SU-DHL-6 (cell line): Measurements from ENCODE around the gene SPSB1.

Experiments used
- H2AFZ ChIP-seq: fragments of 200-600 bp; sonication (generic); 2 replicates; pipeline ENCODE4 v1.6.1; 2014; ENCODE audit warnings: low read depth, mild to moderate bottlenecking, moderate library complexity, mixed read lengths, antibody characterized with exemption, low read length; ENCODE audit not compliant: severe bottlenecking
- H3F3A ChIP-seq: fragments of 200-600 bp; shearing (Covaris generic); 2 replicates; pipeline ENCODE4 v1.6.0; 2016; ENCODE audit warnings: antibody characterized with exemption, mild to moderate bottlenecking; ENCODE audit not compliant: insufficient read depth
- H3K27ac ChIP-seq: fragments of 200-600 bp; sonication (generic); 2 replicates; pipeline ENCODE4 v1.5.1; 2016; ENCODE audit warnings: low read depth, mild to moderate bottlenecking, low read length, moderate library complexity, mixed read lengths
- H3K27me3 ChIP-seq: fragments of 200-600 bp; sonication (generic), shearing (Covaris generic); 2 replicates; pipeline ENCODE4 v1.6.0; 2014; ENCODE audit warnings: mild to moderate bottlenecking, low read length
- H3K36me3 ChIP-seq: fragments of 200-600 bp; sonication (generic); 2 replicates; pipeline ENCODE4 v1.6.1; 2014; ENCODE audit warnings: mild to moderate bottlenecking, low read length, mixed read lengths
- H3K4me2 ChIP-seq: fragments of 300-600, 200-600 bp; shearing (Covaris generic), sonication (generic); 2 replicates; pipeline ENCODE4 v1.6.0; 2014; ENCODE audit warnings: low read length, low read depth, mild to moderate bottlenecking; ENCODE audit not compliant: poor library complexity, severe bottlenecking
- H3K4me3 ChIP-seq: fragments of 200-600 bp; sonication (generic); 2 replicates; pipeline ENCODE4 v1.5.1; 2014; ENCODE audit warnings: antibody characterized with exemption, low read length, mild to moderate bottlenecking, mixed read lengths; ENCODE audit not compliant: insufficient read depth, poor library complexity, severe bottlenecking
- H3K79me2 ChIP-seq: fragments of 200-600 bp; sonication (generic); 2 replicates; pipeline ENCODE4 v1.6.1; 2014; ENCODE audit warnings: mild to moderate bottlenecking, low read length, moderate library complexity; ENCODE audit not compliant: insufficient read depth
- H3K9ac ChIP-seq: fragments of 200-600 bp; sonication (generic); 2 replicates; pipeline ENCODE4 v1.7.0; 2014; ENCODE audit warnings: mild to moderate bottlenecking, low read length
- H3K9me2 ChIP-seq: fragments of 200-600 bp; sonication (generic); replicated peaks from 2 replicates; pipeline ENCODE4 v1.6.1; 2014; ENCODE audit warnings: low read length; ENCODE audit not compliant: insufficient read depth
- H3K9me3 ChIP-seq: fragments of 200-600 bp; sonication (generic); 2 replicates; pipeline ENCODE4 v1.6.1; 2014; ENCODE audit warnings: low read length, mixed read lengths; ENCODE audit not compliant: insufficient read depth
- H4K20me1 ChIP-seq: fragments of 200-600 bp; sonication (generic); 2 replicates; pipeline ENCODE4 v1.6.1; 2014; ENCODE audit warnings: low read depth, mild to moderate bottlenecking, antibody characterized with exemption, low read length, moderate library complexity, mixed read lengths
- EZH2phosphoT487 ChIP-seq: fragments of 200-600 bp; sonication (generic), shearing (Covaris generic); conservative IDR thresholded peaks from 2 replicates; pipeline ENCODE4 v1.6.1; 2018; ENCODE audit warnings: mild to moderate bottlenecking, antibody characterized with exemption, low read length, moderate library complexity, mixed read lengths
- TF ChIP-seq, protein P1 (sequence below): fragments of 200-600 bp; sonication (generic); IDR thresholded peaks from one replicate; pipeline ENCODE4 v1.5.1; 2017; ENCODE audit warnings: antibody characterized with exemption, mild to moderate bottlenecking, low read length, moderate library complexity; ENCODE audit not compliant: insufficient read depth, poor library complexity, severe bottlenecking

Gene SPSB1

DNA sequence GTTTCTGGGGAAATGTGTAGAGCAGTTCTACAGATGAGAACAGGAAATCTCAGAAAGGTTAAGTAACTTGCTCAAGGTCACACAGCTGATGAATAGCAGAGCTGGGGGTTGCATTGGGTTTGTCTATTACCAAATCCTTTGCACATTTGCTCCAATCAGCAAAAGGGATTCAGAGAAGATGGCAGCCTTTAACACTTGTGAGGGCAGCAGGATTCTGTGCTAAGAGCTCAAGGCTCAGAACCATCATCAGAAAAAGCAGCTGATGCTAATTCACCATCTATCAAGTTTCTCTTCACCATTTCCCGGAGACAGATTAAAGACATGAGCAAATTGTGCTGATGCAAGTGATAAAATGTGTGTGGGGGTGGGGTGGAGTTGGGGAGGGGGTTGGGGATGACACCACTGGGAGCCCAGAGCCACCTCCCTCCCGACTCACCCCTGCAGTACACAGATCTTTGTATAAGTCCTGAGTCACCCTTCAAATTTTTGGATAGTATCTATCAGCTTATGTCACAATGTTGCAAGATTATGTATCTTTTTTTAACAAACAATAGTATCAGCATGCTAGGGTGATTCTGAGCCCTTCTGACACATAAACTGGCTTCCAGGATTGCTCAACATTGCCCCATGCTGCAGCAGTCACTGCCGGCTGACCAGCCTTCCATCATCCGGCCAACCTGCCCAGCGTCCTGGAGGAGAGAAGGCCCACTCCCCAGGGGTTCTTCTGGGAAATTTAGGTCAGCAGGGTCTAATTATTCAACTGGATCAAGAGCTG, 2.8 kb upstream of the SPSB1 start:
- Histone ChIP-seq H4K20me1 (no peaks in the 10 kb centered on the region), H3K27ac (no peak overlapping the region), H3K4me2 (no peak overlapping the region)

DNA sequence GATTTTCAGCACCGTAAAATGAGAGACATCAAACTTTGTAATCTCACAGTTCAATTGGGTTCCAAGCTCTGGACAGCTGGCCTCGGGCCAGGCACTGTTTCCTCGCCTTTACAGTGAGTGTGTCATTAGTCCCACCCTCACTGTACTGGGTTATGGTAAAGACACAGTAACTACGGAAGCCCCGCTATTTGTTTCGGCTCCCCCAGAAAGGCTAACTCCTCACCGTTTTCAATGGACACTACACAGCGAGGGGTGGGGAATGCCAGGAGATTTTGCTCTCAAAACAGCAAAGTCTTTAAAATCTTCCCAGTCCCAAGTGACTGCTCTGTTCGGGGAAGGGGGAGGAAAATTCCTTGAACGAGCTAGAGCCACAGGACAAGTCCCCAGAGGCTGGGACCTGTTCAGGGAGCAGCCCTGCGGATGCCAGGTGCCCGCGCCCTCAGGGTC, 757 bp upstream of the SPSB1 start:
- no peak overlapping the region for H3K27ac ChIP-seq
- no peak overlapping the region for H3K4me3 ChIP-seq
- H3F3A ChIP-seq = no peaks in the 10 kb centered on the region
- no peaks in the 10 kb centered on the region for H3K36me3 ChIP-seq
- H3K79me2 ChIP-seq = no peaks in the 10 kb centered on the region
- H3K9me3 ChIP-seq = peaks cover 4% of the 10 kb centered on the region; the same call in 1 of the 2 replicates
- H3K9ac ChIP-seq = no peak overlapping the region
- H2AFZ ChIP-seq = no peak overlapping the region
- TF ChIP-seq, protein P1, sequence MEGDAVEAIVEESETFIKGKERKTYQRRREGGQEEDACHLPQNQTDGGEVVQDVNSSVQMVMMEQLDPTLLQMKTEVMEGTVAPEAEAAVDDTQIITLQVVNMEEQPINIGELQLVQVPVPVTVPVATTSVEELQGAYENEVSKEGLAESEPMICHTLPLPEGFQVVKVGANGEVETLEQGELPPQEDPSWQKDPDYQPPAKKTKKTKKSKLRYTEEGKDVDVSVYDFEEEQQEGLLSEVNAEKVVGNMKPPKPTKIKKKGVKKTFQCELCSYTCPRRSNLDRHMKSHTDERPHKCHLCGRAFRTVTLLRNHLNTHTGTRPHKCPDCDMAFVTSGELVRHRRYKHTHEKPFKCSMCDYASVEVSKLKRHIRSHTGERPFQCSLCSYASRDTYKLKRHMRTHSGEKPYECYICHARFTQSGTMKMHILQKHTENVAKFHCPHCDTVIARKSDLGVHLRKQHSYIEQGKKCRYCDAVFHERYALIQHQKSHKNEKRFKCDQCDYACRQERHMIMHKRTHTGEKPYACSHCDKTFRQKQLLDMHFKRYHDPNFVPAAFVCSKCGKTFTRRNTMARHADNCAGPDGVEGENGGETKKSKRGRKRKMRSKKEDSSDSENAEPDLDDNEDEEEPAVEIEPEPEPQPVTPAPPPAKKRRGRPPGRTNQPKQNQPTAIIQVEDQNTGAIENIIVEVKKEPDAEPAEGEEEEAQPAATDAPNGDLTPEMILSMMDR = no peak
- no peak for TF ChIP-seq EZH2phosphoT487
- H3K9me2 ChIP-seq = no peaks in the 10 kb centered on the region
- H4K20me1 ChIP-seq = no peaks in the 10 kb centered on the region
- no peak overlapping the region for H3K4me2 ChIP-seq
- H3K27me3 ChIP-seq = no peaks in the 10 kb centered on the region

More for the DNA sequence above, 2.8 kb upstream of the SPSB1 start:
- H3K36me3 ChIP-seq = no peaks in the 10 kb centered on the region
- H3K27me3 ChIP-seq = no peaks in the 10 kb centered on the region
- H3K79me2 ChIP-seq = no peaks in the 10 kb centered on the region
- no peak overlapping the region for H3K9ac ChIP-seq
- H2AFZ ChIP-seq = no peak overlapping the region
- TF ChIP-seq, protein P1 = no peak
- no peak for TF ChIP-seq EZH2phosphoT487
- H3K4me3 ChIP-seq = no peak overlapping the region
- no peaks in the 10 kb centered on the region for H3F3A ChIP-seq
- H3K9me3 ChIP-seq = peaks cover 4% of the 10 kb centered on the region; the same call in 1 of the 2 replicates
- no peaks in the 10 kb centered on the region for H3K9me2 ChIP-seq

DNA sequence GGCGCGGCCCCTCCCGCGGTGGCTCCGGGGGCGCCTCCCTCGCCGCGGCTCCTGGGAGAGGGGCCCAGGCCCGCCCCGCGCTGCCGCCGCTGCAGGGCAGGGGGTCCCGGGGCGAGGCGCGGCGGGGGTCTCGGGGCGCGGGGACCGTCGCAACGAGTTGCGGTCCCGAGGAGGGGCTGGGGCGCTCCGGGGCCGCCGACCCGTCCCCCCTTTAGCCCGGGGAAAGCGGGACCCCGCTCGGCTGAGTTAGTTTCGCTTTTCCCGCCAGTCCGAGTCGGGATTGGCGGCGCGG, 493 bp downstream of the SPSB1 start:
- H3K9me2 ChIP-seq = no peaks in the 10 kb centered on the region
- H3K27ac ChIP-seq = no peak overlapping the region
- H3F3A ChIP-seq = no peaks in the 10 kb centered on the region
- TF ChIP-seq, protein P1 = no peak
- no peak for TF ChIP-seq EZH2phosphoT487
- H3K4me3 ChIP-seq = peak overlapping the region; percentile 38
- H4K20me1 ChIP-seq = no peaks in the 10 kb centered on the region
- H2AFZ ChIP-seq = no peak overlapping the region
- no peaks in the 10 kb centered on the region for H3K36me3 ChIP-seq
- peak overlapping the region; percentile 16; the same call in 1 of the 2 replicates for H3K9ac ChIP-seq
- no peaks in the 10 kb centered on the region for H3K79me2 ChIP-seq
- peak overlapping the region; percentile 51 for H3K4me2 ChIP-seq
- no peaks in the 10 kb centered on the region for H3K27me3 ChIP-seq
- peaks cover 4% of the 10 kb centered on the region; the same call in 1 of the 2 replicates for H3K9me3 ChIP-seq
